Measurements from ENCODE around the gene TUBA4A. TPM values are rescaled to one million over a fixed set of nuclear protein-coding genes. Genes with fewer than 3 reads are reported as not detected.

The TUBA4A gene
- total and polyA plus RNA-seq, 10 of the 15 experiments (the other 5 are each of a cell fraction or from before 2014, with no cell fraction given), result 58.2 to 325 (median 134) TPM

DNA sequence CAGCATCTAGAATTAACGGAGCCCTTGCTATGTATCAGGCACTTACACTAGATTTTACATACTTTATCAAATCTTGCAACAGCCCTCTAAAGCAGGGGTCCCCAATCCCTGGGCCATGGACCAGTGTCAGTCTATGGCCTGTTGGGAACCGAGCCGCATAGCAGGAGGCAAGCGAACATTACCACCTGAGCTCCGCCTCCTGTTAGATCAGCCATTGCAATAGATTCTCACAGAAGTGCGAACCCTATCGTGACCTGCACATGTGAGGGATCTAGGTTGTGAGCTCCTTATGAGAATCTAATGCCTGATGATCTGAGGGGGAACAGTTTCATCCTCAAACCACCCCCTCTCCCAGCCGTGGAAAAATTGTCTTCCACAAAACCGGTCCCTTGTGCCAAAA, 38.9 kb upstream of the TUBA4A start:
- Histone ChIP-seq H4K20me1 (ENCODE audit: control insufficient read depth, insufficient read depth) (no peaks in the 10 kb centered on the region), H3K9me3 (replicated peaks; ENCODE audit: control insufficient read depth, insufficient read depth, low read length) (no peaks in the 10 kb centered on the region), H3K27ac (ENCODE audit: control insufficient read depth, insufficient read depth) (no peak overlapping the region), H3K9ac (ENCODE audit: control insufficient read depth, insufficient read depth, low read length) (no peak overlapping the region), H3K27me3 (replicated peaks in 1 of 2; ENCODE audit: control insufficient read depth in 2 of 2, insufficient read depth in 2 of 2, low read length in 1 of 2) (peaks cover 0 to 3% of the 10 kb centered on the region in 2 experiments; a peak in 2 of 4 replicates), H3K36me3 (ENCODE audit: control insufficient read depth in 2 of 2, insufficient read depth in 2 of 2, low read length in 1 of 2) (no peaks in the 10 kb centered on the region), H3K79me2 (ENCODE audit: control insufficient read depth, insufficient read depth, low read length) (no peaks in the 10 kb centered on the region), H3K4me1 (ENCODE audit: control insufficient read depth, insufficient read depth, low read length) (peaks cover 8% of the 10 kb centered on the region), H3K4me2 (ENCODE audit: control insufficient read depth, insufficient read depth) (no peak overlapping the region), H3K4me3 (no peak overlapping the region), H2AFZ (ENCODE audit: control insufficient read depth, low read depth, low read length) (no peak overlapping the region)
- DNase-seq (ENCODE audit: low read depth, low spot score) (no peak), ATAC-seq (no peak), FAIRE-seq (no peak)
- in situ Hi-C loops (cut with MboI), result no loop called here
- WGBS (ENCODE audit: insufficient coverage, insufficient replicate concordance, low lambda C conversion rate, missing lambda C conversion rate), result 80% methylated on average over 9 of the region's 9 CpGs
- ChIA-PET RAD21 (ENCODE audit: unreplicated experiment) (interaction anchor here (1.6 to 6.5 kb wide), 3 partner anchors 14 to 43 kb away, joined by 5 to 78 read pairs (median 18); partner anchors contain the start of genes DNAJB2 and TUBA4A), POLR2A (interaction anchor here (0.8 to 3.7 kb wide), 3 partner anchors 12 to 133 kb away, joined by 4 to 15 read pairs (median 6); partner anchors contain the start of genes NHEJ1 and TUBA4B), SMC1A (ENCODE audit: uncharacterized antibody, unreplicated experiment) (interaction anchor here (1.3 to 6.0 kb wide), 3 partner anchors 13 to 138 kb away, joined by 3 to 96 read pairs (median 49); partner anchors contain the start of genes DNAJB2 and NHEJ1), CTCF (interaction anchor here (0.9 to 6.7 kb wide), 4 partner anchors 14 to 133 kb away, joined by 3 to 257 read pairs (median 4); partner anchors contain the start of gene DNAJB2)
- no TSS peak for BruUV-seq (replicated peaks)
- TF ChIP-seq SREBF2 (IDR thresholded peaks at IDR 0.05; ENCODE audit: low read length) (no peak), ZNF384 (IDR thresholded peaks at IDR 0.05; ENCODE audit: borderline replicate concordance, low read depth, low read length) (no peak), ZZZ3 (IDR thresholded peaks at IDR 0.05; ENCODE audit: control insufficient read depth, insufficient read length, low read depth) (no peak), TCF3 (IDR thresholded peaks at IDR 0.05; ENCODE audit: borderline replicate concordance, insufficient read depth, low read depth, low read length) (no peak), POLR2AphosphoS2 (IDR thresholded peaks at IDR 0.05; ENCODE audit: low read depth, low read length) (no peak)
- intact Hi-C loops (cut with micrococcal nuclease; ENCODE audit: unreplicated experiment), result no loop called here

DNA sequence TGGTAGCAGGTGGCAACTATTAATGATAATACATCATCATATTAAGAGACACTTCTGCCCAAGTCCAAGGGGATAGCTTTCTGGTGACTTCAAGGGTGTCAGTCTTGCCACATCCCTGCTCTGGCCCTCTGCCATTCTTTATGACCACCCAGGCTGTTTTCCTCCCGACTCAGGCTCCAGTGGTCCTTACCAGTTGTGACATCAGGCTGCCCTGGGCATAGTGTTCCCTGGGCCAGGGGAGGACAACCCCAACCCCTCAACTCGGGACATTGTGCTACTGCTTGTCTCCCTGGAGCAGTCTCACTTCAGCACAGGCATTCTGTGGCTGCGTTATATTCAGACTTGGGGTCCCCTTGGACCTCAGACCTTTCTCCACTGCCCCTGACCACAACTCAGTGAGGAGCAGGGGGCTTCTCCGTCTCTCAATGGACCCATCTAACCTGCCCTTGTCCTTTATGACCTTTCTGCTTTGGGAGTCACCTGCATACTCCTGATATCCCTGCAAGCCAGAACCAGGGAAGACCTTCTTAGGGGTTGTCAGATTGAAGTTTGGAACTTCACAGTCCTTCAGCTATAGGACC, 38.3 kb upstream of the TUBA4A start:
- FAIRE-seq, result no peak
- TF ChIP-seq, protein P1, sequence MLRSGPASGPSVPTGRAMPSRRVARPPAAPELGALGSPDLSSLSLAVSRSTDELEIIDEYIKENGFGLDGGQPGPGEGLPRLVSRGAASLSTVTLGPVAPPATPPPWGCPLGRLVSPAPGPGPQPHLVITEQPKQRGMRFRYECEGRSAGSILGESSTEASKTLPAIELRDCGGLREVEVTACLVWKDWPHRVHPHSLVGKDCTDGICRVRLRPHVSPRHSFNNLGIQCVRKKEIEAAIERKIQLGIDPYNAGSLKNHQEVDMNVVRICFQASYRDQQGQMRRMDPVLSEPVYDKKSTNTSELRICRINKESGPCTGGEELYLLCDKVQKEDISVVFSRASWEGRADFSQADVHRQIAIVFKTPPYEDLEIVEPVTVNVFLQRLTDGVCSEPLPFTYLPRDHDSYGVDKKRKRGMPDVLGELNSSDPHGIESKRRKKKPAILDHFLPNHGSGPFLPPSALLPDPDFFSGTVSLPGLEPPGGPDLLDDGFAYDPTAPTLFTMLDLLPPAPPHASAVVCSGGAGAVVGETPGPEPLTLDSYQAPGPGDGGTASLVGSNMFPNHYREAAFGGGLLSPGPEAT (IDR thresholded peaks at IDR 0.05; ENCODE audit: low read depth), result no peak
- TF ChIP-seq GABPA (IDR thresholded peaks at IDR 0.05; ENCODE audit: low read depth) (no peak), BCL3 (IDR thresholded peaks at IDR 0.05; ENCODE audit: borderline replicate concordance, insufficient read depth, low read depth, low read length, poor library complexity, severe bottlenecking) (no peak), NKRF (conservative IDR thresholded peaks at IDR 0.05) (no peak), CBX5 (IDR thresholded peaks at IDR 0.05; ENCODE audit: low read depth) (no peak)

More for the DNA sequence above, 38.3 kb upstream of the TUBA4A start:
- no peaks in the 10 kb centered on the region for H3K79me2 ChIP-seq (ENCODE audit: control insufficient read depth, insufficient read depth, low read length)
- no peak overlapping the region for H2AFZ ChIP-seq (ENCODE audit: control insufficient read depth, low read depth, low read length)
- WGBS (ENCODE audit: insufficient coverage, insufficient replicate concordance, low lambda C conversion rate, missing lambda C conversion rate), result 36% methylated on average over 4 of the region's 4 CpGs
- H3K9ac ChIP-seq (ENCODE audit: control insufficient read depth, insufficient read depth, low read length), result no peak overlapping the region
- H3K9me3 ChIP-seq (replicated peaks; ENCODE audit: control insufficient read depth, insufficient read depth, low read length), result no peaks in the 10 kb centered on the region
- H4K20me1 ChIP-seq (ENCODE audit: control insufficient read depth, insufficient read depth), result no peaks in the 10 kb centered on the region
- DNase-seq (ENCODE audit: low read depth, low spot score), result no peak
- POLR2A ChIA-PET, result interaction anchor here (0.5 to 1.3 kb wide), 3 partner anchors 34 to 100 kb away, joined by 3 to 4 read pairs (median 4); partner anchors contain the start of gene TUBA4B
- SMC1A ChIA-PET (ENCODE audit: uncharacterized antibody, unreplicated experiment), result interaction anchor here (0.5 to 6.0 kb wide), 3 partner anchors 12 to 137 kb away, joined by 3 to 96 read pairs (median 5); partner anchors contain the start of gene DNAJB2
- in situ Hi-C loops (cut with MboI) (no loop called here), intact Hi-C loops (cut with micrococcal nuclease; ENCODE audit: unreplicated experiment) (no loop called here)
- RAD21 ChIA-PET (ENCODE audit: unreplicated experiment), result interaction anchor here (1.6 to 6.5 kb wide), 2 partner anchors 13 to 38 kb away, joined by 5 to 78 read pairs; partner anchors contain the start of genes DNAJB2 and TUBA4A
- BruUV-seq (replicated peaks), result no TSS peak
- H3K4me2 ChIP-seq (ENCODE audit: control insufficient read depth, insufficient read depth), result no peak overlapping the region
- no peaks in the 10 kb centered on the region for H3K36me3 ChIP-seq (ENCODE audit: control insufficient read depth in 2 of 2, insufficient read depth in 2 of 2, low read length in 1 of 2)
- no peak overlapping the region for H3K4me3 ChIP-seq
- CTCF ChIA-PET, result interaction anchor here (0.7 to 6.7 kb wide), 5 partner anchors 13 to 132 kb away, joined by 3 to 257 read pairs (median 4); partner anchors contain the start of gene DNAJB2
- H3K4me1 ChIP-seq (ENCODE audit: control insufficient read depth, insufficient read depth, low read length), result peaks cover 8% of the 10 kb centered on the region
- peaks cover 0 to 3% of the 10 kb centered on the region in 2 experiments; a peak in 2 of 4 replicates for H3K27me3 ChIP-seq (replicated peaks in 1 of 2; ENCODE audit: control insufficient read depth in 2 of 2, insufficient read depth in 2 of 2, low read length in 1 of 2)
- ATAC-seq, result no peak
- no peak overlapping the region for H3K27ac ChIP-seq (ENCODE audit: control insufficient read depth, insufficient read depth)

All from GM12878 (cell line).